Transverse colon (tissue), 4 donors: ENCODE data around the gene ASGR1. TPM values are rescaled to one million over a fixed set of nuclear protein-coding genes. Genes with fewer than 3 reads are reported as not detected.
A peak's percentile ranks its signal among the peaks of the same experiment; 100 is the strongest.

ENCODE experiments used
- DNase-seq: peaks from one replicate; pipeline ENCODE4 v3.0.0-alpha.2; 2019
- H3K27ac ChIP-seq, 4 donors: fragments of 200-600 bp; sonication (generic); 2 replicates each; pipeline ENCODE4 v1.5.1; 2016 to 2018; ENCODE audit warnings: inconsistent platforms in 4 of 4
- H3K27me3 ChIP-seq: fragments of 200-600 bp; sonication (generic); 2 replicates; pipeline ENCODE4 v1.5.1; 2017; ENCODE audit warnings: inconsistent platforms
- H3K36me3 ChIP-seq, 4 donors: fragments of 200-600 bp; sonication (generic); 2 replicates each; pipeline ENCODE4 v1.5.1; 2017 to 2019; ENCODE audit warnings: inconsistent platforms in 4 of 4
- H3K4me1 ChIP-seq, 4 donors: fragments of 200-600 bp; sonication (generic); 2 replicates each; pipeline ENCODE4 v1.5.1; 2017 to 2020; ENCODE audit warnings: inconsistent platforms in 4 of 4
- H3K4me3 ChIP-seq, 4 donors: fragments of 200-600 bp; sonication (generic); 1 replicate in 1 of 4; 2 replicates in 3 of 4; pipeline versions ENCODE4 v1.5.1 to v1.6.1; 2017 to 2019; ENCODE audit warnings: inconsistent platforms in 4 of 4
- H3K9me3 ChIP-seq, 2 donors: fragments of 200-600 bp; sonication (generic); 2 replicates each; pipeline ENCODE4 v1.5.1; 2017 to 2019; ENCODE audit warnings: inconsistent platforms in 2 of 2
- CTCF ChIP-seq, 5 experiments: fragments of 200-600 bp in 3 of 5; fragments of 450-650 bp in 2 of 5; sonication (generic) in 3 of 5; IDR thresholded peaks; 1 replicate in 2 of 5; 2 replicates in 3 of 5; pipeline ENCODE4 v1.5.1; 2016 to 2017; ENCODE audit warnings: antibody characterized with exemption in 5 of 5, inconsistent platforms in 3 of 5, mild to moderate bottlenecking in 2 of 5, moderate library complexity in 1 of 5
- EP300 ChIP-seq: sonication (generic); formaldehyde crosslinking; IDR thresholded peaks from one replicate; pipeline ENCODE4 v1.6.1; 2017; ENCODE audit warnings: antibody characterized with exemption, low read depth
- POLR2A ChIP-seq: fragments of 450-650 bp; IDR thresholded peaks from one replicate; pipeline ENCODE4 v1.6.1; 2016; ENCODE audit warnings: antibody characterized with exemption, mild to moderate bottlenecking, moderate library complexity
- POLR2AphosphoS5 ChIP-seq, 3 donors: sonication (generic); formaldehyde crosslinking; IDR thresholded peaks; one replicate each; pipeline ENCODE4 v1.6.1; 2016; ENCODE audit warnings: antibody characterized with exemption in 3 of 3
- WGBS, 2 donors: methylation state at CpG; one replicate each; pipeline ENCODE4 v1.1.5; 2018; ENCODE audit warnings: low coverage in 1 of 2; 5-methylcytosine and 5-hydroxymethylcytosine counted together
- in situ Hi-C, 4 donors: fragments of 200-750 bp; cut with MboI; loops; one replicate each; pipeline versions ENCODE4 v1.15.0 to v1.15.1; 2017; ENCODE audit warnings: low sequenced_read_pairs in 3 of 4, low pct_ligation_motif_present in 1 of 4, low pct_unique_long_range_greater_than_20kb in 1 of 4
- intact Hi-C: fragments of 100-400 bp; cut with DNase I; formaldehyde crosslinking; loops from one replicate; pipeline ENCODE4 v1.15.1; 2023; ENCODE audit warnings: low total_unique reads
- total RNA-seq, 4 donors: library from RNA; depleted of rRNA; stranded (reverse); fragments of >200 nt; gene quantifications; one replicate each; pipeline ENCODE4 v1.1.0, GENCODE V29; 2016

ASGR1 gene
- total RNA-seq, 4 donors from 2014 or later = 0.48 to 0.82 TPM; not detected in 2

GRCh38 chr17:7222972-7223292, 43.8 kb upstream of the ASGR1 start:
- Histone ChIP-seq H3K4me1 (peaks cover 19 to 33% (median 31%) of the 10 kb centered on the region in 4 donors), H3K9me3 (no peaks in the 10 kb centered on the region), H3K4me3 (no peak overlapping the region), H3K27ac (no peak overlapping the region), H3K27me3 (no peaks in the 10 kb centered on the region), H3K36me3 (peaks cover 0 to 22% (median 4%) of the 10 kb centered on the region in 4 donors)
- WGBS, 2 donors = 68% methylated on average over 7 of the region's 7 CpGs; no CpG with 5 or more reads in 1 of the 2 donors
- DNase-seq = no peak
- TF ChIP-seq POLR2AphosphoS5 (IDR thresholded peaks at IDR 0.05) (no peak), POLR2A (no peak), EP300 (no peak), CTCF (IDR thresholded peaks at IDR 0.05) (no peak)
- intact Hi-C loops (no loop called here), in situ Hi-C loops (no loop called here)

- in situ Hi-C loops = no loop called here
- H3K9me3 ChIP-seq = no peaks in the 10 kb centered on the region
- TF ChIP-seq POLR2A (no peak), CTCF (IDR thresholded peaks at IDR 0.05) (no peak), POLR2AphosphoS5 (IDR thresholded peaks at IDR 0.05) (no peak)
- intact Hi-C loops = no loop called here
- no peaks in the 10 kb centered on the region for H3K27me3 ChIP-seq
- no peak overlapping the region for H3K4me3 ChIP-seq
- WGBS, 2 donors = 79 to 90% methylated on average over 2 to 15 of the region's 15 CpGs
- DNase-seq = no peak
- peaks cover 0 to 20% (median 4%) of the 10 kb centered on the region in 4 donors for H3K36me3 ChIP-seq
- H3K27ac ChIP-seq = peak overlapping the region in 2 of 4 donors; percentile 100
- peaks cover 24 to 38% (median 35%) of the 10 kb centered on the region in 4 donors for H3K4me1 ChIP-seq
Observed at GRCh38 chr17:7222093-7222971, 43.2 kb upstream of the ASGR1 start.

DNA sequence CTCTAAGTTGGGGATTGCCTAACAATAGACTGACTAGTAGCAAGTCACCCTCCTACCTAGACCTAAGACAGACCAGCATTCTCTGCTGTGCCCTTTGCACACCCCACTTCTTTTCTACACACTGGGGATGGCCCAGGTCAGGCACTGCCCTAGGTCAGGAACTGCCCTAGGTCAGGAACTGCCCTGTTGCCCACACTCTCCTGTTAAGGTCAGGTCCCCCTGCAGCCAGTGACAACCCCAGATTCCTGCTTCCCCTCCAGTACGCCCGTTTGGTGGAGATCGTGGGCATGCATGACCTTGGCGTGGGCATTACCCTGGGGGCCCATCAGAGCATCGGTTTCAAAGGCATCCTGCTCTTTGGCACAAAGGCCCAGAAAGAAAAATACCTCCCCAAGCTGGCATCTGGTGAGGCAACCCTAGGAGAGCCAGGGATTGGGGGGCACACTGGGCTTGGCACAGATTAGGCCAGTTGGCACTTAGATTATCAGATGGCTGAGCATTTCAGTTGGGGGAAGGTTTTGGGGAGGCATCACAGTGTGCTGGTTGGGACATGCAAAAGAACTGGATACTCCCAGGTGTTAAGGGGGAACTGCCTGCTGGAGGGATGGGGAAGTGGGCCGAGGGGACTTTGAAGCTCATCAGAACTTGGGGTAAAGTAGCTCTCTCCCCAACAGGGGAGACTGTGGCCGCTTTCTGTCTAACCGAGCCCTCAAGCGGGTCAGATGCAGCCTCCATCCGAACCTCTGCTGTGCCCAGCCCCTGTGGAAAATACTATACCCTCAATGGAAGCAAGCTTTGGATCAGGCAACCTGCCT, 42.3 kb upstream of the ASGR1 start:
- no peak for DNase-seq

More for the DNA sequence above, 42.3 kb upstream of the ASGR1 start:
- H3K9me3 ChIP-seq = no peaks in the 10 kb centered on the region
- H3K27me3 ChIP-seq = no peaks in the 10 kb centered on the region
- H3K27ac ChIP-seq = peak overlapping the region; percentile 100
- in situ Hi-C loops = no loop called here
- no peak for TF ChIP-seq EP300
- TF ChIP-seq POLR2A = no peak
- no peak for TF ChIP-seq CTCF (IDR thresholded peaks at IDR 0.05)
- no peak for TF ChIP-seq POLR2AphosphoS5 (IDR thresholded peaks at IDR 0.05)
- H3K4me3 ChIP-seq = peak overlapping the region in 2 of 4 donors; percentile 94 to 99
- peaks cover 27 to 45% (median 40%) of the 10 kb centered on the region in 4 donors for H3K4me1 ChIP-seq
- intact Hi-C loops = no loop called here
- H3K36me3 ChIP-seq = peaks cover 0 to 12% (median 4%) of the 10 kb centered on the region in 4 donors
- 64% methylated on average over 10 of the region's 10 CpGs; no CpG with 5 or more reads in 1 of the 2 donors for WGBS, 2 donors
